ENCODE results near the gene CDH1.
"Not testable (repeated sequence)": the region's sequence is repeated elsewhere in the genome, so short reads cannot be mapped to it uniquely, and the experiment has no call there.

The CDH1 gene

GRCh38 chr16:68790944-68791343, 53.9 kb downstream of the CDH1 start:
- no peak for DNase-seq (ENCODE audit: low read depth in 2 of 2)

GRCh38 chr16:68792465-68793324, 55.6 kb downstream of the CDH1 start:
- DNase-seq (ENCODE audit: low read depth in 2 of 2), result peak in 1 of 2 experiments; percentile 11

GRCh38 chr16:68793401-68793857, 56.3 kb downstream of the CDH1 start:
- DNase-seq (ENCODE audit: low read depth in 2 of 2), result no peak

- DNase-seq (ENCODE audit: low read depth in 2 of 2), result no peak
These were observed 61.3 kb downstream of the CDH1 start for GRCh38 chr16:68798398-68798797.

- DNase-seq (ENCODE audit: low read depth in 2 of 2), result peak; percentile 75 to 77
These were observed 63.3 kb downstream of the CDH1 start for GRCh38 chr16:68800257-68800875.

- DNase-seq (ENCODE audit: low read depth in 2 of 2), result peak; percentile 56 to 58
These were observed 65.1 kb downstream of the CDH1 start for GRCh38 chr16:68802190-68802589.

- DNase-seq (ENCODE audit: low read depth in 2 of 2), result no peak
These were observed 69.3 kb downstream of the CDH1 start for GRCh38 chr16:68806422-68806821.

GRCh38 chr16:68806981-68807380, 69.9 kb downstream of the CDH1 start:
- DNase-seq (ENCODE audit: low read depth in 2 of 2), result no peak

- DNase-seq (ENCODE audit: low read depth in 2 of 2), result no peak
These were observed 77.4 kb downstream of the CDH1 start for GRCh38 chr16:68814516-68814915.

GRCh38 chr16:68823401-68824135, 86.5 kb downstream of the CDH1 start:
- DNase-seq (ENCODE audit: low read depth in 2 of 2), result peak; percentile 79 to 84

- no peak for DNase-seq (ENCODE audit: low read depth in 2 of 2)
These were observed 88.3 kb downstream of the CDH1 start for GRCh38 chr16:68825427-68825826.

GRCh38 chr16:68826652-68827051, 89.6 kb downstream of the CDH1 start:
- DNase-seq (ENCODE audit: low read depth in 2 of 2), result no peak

- DNase-seq (ENCODE audit: low read depth in 2 of 2), result no peak
These were observed 96.2 kb downstream of the CDH1 start for GRCh38 chr16:68833251-68833650.

- no peak for DNase-seq (ENCODE audit: low read depth in 2 of 2)
These were observed 97.5 kb downstream of the CDH1 start for GRCh38 chr16:68834550-68834949.

GRCh38 chr16:68835970-68836369, 98.9 kb downstream of the CDH1 start:
- no peak for DNase-seq (ENCODE audit: low read depth in 2 of 2)

- DNase-seq (ENCODE audit: low read depth in 2 of 2), result no peak
These were observed 102.7 kb downstream of the CDH1 start for GRCh38 chr16:68839831-68840230.

GRCh38 chr16:68842964-68843481, 105.9 kb downstream of the CDH1 start:
- not testable (repeated sequence) for DNase-seq (ENCODE audit: low read depth in 2 of 2)

- DNase-seq (ENCODE audit: low read depth in 2 of 2), result peak; percentile 48 to 61
These were observed 106.6 kb downstream of the CDH1 start, which contains the start of gene TANGO6 for GRCh38 chr16:68843482-68844210. Gene TANGO6 (plus strand): TSS chr16:68843531. CDS start chr16:68843618, 87 bp downstream.

- DNase-seq (ENCODE audit: low read depth in 2 of 2), result no peak
These were observed 107.1 kb downstream of the CDH1 start for GRCh38 chr16:68844211-68844564.

- no peak for DNase-seq (ENCODE audit: low read depth in 2 of 2)
These were observed 111.7 kb downstream of the CDH1 start for GRCh38 chr16:68848786-68849185.

- DNase-seq (ENCODE audit: low read depth in 2 of 2), result no peak
These were observed 113.4 kb downstream of the CDH1 start for GRCh38 chr16:68850481-68850880.

All from fibroblast of skin of left quadriceps (primary cell).